Occipital lobe (tissue), 2 donors: ENCODE measurements around the gene KLHDC1. TPM values are rescaled to one million over a fixed set of nuclear protein-coding genes. Genes with fewer than 3 reads are reported as not detected.
A peak's percentile ranks its signal among the peaks of the same experiment; 100 is the strongest.
"Not testable (repeated sequence)": the region's sequence is repeated elsewhere in the genome, so short reads cannot be mapped to it uniquely, and the experiment has no call there.

ENCODE experiments used
- DNase-seq: peaks from one replicate; lab custom pipeline; 2025; lab: John Stamatoyannopoulos, UW
- total RNA-seq: library from RNA; depleted of rRNA; stranded (reverse); fragments of >200 nt; gene quantifications from one replicate; pipeline ENCODE4 v1.2.3, GENCODE V29; 2014

Gene KLHDC1
- total RNA-seq, 1 donor from 2014 or later, result 15.9 TPM

- DNase-seq, result not testable (repeated sequence)
Observed at GRCh38 chr14:49721733-49722435, 29.0 kb downstream of the KLHDC1 start.

DNA sequence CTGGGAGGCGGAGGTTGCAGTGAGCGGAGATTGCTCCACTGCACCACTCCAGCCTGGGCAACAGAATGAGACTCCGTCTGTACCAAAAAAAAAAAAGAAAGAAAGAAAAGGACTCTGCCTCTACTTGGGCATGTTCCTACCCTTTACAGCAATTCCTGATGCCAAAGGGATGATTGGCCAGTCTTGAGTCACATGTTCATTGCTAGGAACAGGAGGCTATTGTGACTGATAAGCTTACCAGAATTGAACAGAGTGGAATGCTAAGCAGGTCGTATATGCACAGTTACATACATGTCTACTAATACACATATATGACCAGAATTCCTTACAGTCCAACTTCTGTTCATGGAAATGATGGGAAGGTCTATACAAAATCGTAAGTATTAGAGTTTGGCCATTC is 34.3 kb downstream of the KLHDC1 start:
- no peak for DNase-seq

GRCh38 chr14:49732896-49733295 is 40.0 kb downstream of the KLHDC1 start:
- no peak for DNase-seq

GRCh38 chr14:49733836-49734235 is 40.9 kb downstream of the KLHDC1 start:
- DNase-seq, result no peak

DNA sequence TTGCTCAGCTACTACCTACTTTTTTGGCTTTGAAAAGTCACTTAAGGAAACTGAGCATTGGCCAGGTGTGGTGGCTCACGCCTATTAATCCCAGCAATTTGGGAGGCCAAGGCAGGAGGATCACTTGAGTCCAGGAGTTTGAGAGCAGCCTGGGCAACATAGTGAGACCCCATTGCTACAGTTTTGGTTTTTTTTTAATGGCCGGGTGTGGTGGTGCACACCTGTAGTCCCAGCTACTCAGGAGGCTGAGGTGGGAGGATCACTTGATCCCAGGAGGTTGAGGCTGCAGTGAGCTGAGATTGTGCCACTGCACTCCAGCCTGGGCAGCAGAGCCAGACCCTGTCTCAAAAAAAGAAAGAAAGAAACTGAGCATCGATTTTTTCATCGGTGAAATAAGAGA is 42.7 kb downstream of the KLHDC1 start:
- not testable (repeated sequence) for DNase-seq

DNA sequence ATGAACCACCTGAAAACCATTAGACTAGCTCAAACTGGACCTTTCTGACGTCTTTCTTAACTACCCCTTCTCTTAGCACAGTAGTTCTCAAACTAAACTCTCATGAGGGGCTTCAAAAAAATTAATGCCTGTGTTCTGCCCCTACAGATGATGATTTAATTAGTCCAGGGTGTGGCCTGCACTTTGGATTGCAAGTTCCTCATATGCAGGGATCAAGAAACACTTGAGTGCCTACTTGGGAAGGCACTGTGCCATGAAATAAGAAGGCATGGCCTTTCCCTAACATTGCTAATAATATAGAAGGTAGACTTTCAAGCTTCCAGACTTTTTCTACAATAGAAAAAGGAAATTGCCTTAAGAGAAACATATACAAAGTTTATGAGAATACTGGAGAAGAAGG is 52.3 kb downstream of the KLHDC1 start:
- DNase-seq, result no peak

DNA sequence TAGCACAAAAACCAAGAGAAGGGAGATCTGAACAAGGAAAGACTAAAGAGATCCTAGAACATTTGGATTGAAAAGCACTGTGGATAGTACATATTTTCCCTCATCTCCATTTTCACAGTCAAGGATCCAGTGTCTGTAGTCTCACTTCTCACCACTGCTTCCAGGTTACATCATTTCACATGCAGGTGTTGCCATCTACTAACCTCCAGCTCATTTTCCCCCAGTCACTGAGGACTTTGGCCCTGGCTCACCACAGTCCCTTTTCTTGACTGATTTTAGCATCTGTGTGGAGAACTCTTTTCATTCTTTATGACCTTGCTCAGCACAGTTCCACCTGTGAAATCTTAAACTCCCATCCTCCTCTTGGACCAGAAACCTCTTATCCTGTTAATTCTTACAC is 53.6 kb downstream of the KLHDC1 start:
- DNase-seq, result not testable (repeated sequence)

DNA sequence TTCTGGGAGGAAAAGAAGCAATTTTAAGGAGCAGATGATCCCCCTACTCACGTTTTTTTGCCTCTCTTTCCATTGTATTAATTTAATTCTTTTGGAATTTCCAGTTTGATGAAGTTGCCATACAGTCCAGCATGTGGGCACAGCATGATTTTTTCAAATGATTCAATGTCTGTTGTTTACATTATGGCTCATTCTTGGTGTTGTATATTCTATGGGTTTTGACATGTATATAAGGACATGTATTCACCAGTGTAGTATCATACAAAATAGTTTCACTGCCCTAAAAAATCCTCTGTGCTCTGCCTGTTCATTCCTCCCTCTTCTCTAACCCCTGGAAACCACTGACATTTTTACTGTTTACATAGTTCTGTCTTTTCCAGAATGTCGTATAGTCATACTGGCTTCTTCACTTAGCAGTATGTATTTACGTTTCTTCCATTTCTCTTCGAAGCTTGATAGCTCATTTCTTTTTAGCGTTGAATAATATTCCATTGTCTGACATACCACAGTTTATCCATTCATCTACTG is 61.7 kb downstream of the KLHDC1 start:
- DNase-seq, result no peak

DNA sequence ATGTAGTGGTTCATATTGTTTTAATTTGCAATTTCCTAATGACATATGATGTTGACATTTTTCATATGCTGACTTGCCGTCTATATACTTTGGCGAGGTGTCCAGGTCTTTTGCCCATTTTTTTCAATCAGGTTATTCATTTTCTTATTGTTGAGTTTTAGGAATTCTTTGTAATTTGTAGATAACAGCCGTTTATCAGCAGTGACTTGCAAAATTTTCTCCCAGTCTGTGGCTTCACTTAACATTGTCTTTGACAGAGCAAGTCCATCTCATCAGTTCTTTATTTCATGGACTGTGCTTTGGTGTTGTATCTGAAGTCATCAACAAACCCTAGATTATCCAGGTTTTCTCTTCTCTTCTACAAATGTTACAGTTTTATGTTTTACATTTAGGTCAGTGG is 62.5 kb downstream of the KLHDC1 start:
- no peak for DNase-seq

DNA sequence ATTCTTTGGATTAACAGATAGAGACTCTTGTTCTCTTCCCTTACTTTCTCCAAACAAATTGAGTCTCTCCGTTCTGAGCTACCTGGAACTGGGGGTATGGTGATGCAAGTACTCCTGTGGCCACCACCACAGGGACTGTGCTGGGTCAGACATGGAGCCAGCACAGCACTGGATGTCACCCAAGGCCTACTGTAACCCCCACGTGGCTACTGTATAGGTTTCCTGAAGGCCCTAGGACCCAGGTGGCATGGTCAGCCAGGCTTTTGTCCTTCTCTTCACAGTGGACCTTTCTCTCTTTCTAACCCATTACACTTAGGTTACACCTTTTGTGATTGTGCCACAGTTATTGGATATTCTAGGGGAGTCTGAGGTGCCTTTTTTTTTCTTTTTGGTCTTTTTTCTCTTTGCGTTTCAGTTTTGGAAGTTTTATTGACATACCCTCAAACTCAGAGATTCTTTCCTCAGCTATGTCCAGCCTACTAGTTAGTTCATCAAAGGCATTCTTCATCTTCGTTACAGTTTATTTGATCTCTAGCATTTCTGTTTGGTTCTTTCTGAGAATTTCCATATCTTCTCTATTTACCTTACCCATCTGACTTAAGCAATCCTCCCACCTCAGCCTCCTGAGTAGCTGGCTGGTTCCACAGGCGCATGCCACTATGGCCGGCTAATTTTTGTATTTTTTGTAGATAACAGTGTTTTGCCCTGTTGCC is 69.1 kb downstream of the KLHDC1 start:
- no peak for DNase-seq

- DNase-seq, result no peak
Observed at GRCh38 chr14:49766839-49767238, 73.9 kb downstream of the KLHDC1 start.

GRCh38 chr14:49767270-49767570 is 74.3 kb downstream of the KLHDC1 start:
- no peak for DNase-seq

GRCh38 chr14:49767571-49768300 is 74.8 kb downstream of the KLHDC1 start, which contains the start of gene KLHDC2:
TSS of gene KLHDC2 (plus strand) at chr14:49768153. CDS start at chr14:49768469, 316 bp downstream.
- peak; percentile 84 for DNase-seq

DNA sequence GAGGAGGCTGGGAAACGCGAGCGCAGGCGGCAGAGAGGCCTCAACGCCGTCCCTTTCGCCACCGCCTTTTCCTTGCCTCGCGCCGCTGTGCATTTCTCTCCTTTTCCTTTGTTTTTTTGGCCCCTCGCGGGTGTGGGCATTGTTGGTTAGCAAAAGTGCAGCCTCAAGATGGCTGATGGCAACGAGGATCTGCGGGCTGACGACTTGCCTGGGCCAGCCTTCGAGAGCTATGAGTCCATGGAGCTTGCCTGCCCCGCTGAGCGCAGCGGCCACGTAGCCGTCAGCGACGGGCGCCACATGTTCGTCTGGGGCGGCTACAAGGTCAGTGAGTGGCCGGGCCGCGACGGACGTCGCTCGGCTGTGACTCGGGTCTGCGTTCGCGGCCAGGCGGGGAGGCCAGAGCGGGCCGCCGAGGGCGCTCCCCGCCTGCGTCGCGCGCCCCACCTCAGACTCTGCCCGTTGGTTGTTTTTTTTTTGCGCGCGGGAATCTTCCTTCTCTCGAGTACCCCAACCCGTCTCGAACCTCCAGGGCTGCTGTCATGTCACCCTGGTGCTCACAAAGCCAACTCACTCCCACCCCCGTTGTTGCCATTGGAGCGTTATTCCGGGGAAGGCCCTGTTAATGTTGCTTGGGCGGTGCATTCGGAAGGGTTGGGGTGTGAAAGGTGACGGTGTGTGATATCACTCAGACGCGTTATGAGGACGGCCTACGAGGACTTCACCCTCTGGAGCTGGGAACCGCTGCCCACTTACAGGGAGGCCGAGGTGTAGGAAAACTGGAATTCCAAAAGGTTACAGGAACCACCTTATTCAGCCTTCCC is 75.6 kb downstream of the KLHDC1 start:
- DNase-seq, result peak; percentile 59

- DNase-seq, result no peak
Observed at GRCh38 chr14:49769171-49769570, 76.3 kb downstream of the KLHDC1 start.

- no peak for DNase-seq
Observed at GRCh38 chr14:49769581-49770211, 76.8 kb downstream of the KLHDC1 start.

DNA sequence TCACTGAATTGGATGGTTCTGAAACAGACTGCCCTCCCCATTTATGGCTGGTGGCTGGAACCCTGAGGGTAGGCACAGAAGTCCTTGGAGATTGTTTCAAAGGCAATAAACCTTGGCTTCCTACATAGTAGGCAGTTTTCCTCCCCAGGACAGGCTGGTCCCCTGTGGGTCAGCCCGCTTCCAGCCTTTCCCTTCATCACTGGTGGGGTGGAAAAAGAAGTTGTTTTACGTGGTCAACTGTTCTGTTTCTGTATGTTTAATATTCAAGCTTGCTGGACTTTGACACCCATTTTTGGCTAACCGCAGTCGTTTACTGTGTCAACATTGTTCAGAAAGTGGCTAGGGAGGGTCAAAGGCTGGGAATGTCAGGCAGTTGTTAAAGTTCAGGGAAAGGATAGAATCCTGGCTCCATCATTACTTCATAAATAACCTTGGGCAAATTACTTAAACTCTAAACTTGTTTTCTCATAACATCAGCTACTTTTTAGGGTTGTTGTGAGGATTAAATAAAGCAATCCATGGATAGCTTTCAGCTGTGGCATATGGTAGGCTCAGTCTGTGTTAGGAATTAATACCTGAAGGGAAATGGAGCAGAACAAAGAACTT is 77.4 kb downstream of the KLHDC1 start:
- DNase-seq, result no peak

GRCh38 chr14:49771691-49772090 is 78.8 kb downstream of the KLHDC1 start:
- not testable (repeated sequence) for DNase-seq

DNA sequence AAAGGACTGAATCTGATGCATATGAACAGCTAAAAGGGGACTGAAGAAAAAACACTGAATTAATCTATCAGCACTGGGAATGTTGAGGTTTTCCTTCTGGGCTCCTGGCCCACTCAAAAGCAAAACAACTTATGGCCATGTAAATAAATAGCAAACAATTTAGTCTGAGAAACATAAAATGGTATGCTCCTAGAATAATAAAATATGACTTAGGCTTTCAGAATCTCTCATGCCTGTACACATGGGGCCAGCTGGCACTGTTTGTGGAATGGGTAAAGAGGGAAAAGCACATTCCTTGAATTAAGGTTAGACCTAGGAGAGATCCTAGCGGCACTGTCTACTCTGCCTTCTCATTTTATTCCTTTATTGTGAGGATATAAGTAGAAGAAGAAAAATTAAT is 81.2 kb downstream of the KLHDC1 start:
- DNase-seq, result no peak

GRCh38 chr14:49778421-49778820 is 85.5 kb downstream of the KLHDC1 start:
- DNase-seq, result no peak
